HG03175 (cell line): ENCODE measurements around the gene ANKS1B.
A peak's percentile ranks its signal among the peaks of the same experiment; 100 is the strongest.
"Not testable (repeated sequence)": the region's sequence is repeated elsewhere in the genome, so short reads cannot be mapped to it uniquely, and the experiment has no call there.

Experiments used
- ATAC-seq: cut with Tn5 transposase; IDR thresholded peaks from one replicate; pipeline ENCODE4 v1.9.1; 2021; ENCODE audit warnings: mild to moderate bottlenecking, moderate library complexity; ENCODE audit not compliant: unreplicated experiment

ANKS1B gene

DNA sequence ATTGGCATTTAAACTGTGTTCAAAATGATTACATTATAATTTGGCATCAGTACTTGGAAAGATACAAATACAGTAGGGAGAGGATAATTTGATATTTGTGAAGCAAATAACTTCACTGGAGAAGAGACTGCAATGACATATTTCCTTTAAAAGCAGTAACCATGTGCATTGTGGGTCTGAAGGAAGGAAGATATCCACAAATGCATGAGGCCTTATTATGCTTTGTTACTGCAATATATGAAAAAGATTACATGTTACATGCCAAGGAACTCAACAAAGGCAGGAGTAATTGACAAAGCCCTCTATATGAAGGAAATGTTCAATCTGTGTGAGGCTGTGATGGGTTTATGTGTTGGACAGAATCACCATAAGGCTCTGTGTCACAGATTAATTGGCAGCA lies 948.2 kb downstream of the ANKS1B start:
- ATAC-seq, result no peak

DNA sequence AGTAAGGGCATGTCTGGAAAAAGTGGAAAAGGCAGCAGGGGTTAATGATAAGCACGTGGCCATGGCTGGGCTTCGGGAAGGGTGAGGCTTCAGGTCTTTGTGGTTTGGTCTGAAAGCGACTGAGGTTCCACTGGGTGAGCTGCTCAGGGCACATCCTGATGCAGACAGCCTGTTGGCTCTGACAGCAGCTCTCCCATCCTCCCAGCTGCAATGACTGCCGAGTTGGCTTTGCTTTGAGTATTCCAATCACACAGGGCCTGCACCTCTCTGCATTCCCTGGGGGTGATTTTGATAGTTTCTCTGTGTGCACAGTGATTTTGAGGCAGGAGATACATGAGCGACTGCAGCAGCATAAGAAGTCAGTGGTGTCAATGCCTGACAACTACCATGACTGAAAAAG lies 948.9 kb downstream of the ANKS1B start:
- ATAC-seq, result no peak

DNA sequence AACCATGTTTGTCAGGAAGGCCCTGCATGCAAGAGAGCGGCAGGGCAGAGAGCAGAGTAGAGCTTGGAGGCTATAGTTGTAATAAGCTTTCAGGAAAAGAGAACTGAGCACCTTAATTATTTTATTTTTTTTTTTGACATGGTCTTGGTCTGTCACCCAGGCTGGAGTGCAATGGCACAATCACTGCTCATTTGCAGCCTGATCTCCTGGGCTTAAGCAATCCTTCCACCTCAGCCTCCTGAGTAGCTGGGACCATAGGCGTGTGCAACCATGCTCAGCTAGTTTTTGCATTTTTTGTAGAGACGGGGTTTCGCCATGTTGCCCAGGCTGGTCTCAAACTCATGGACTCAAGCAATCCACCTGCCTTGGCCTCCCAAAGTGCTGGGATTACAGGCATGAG lies 950.5 kb downstream of the ANKS1B start:
- ATAC-seq, result not testable (repeated sequence)

GRCh38 chr12:99029511-99030271 lies 955.0 kb downstream of the ANKS1B start:
- no peak for ATAC-seq

DNA sequence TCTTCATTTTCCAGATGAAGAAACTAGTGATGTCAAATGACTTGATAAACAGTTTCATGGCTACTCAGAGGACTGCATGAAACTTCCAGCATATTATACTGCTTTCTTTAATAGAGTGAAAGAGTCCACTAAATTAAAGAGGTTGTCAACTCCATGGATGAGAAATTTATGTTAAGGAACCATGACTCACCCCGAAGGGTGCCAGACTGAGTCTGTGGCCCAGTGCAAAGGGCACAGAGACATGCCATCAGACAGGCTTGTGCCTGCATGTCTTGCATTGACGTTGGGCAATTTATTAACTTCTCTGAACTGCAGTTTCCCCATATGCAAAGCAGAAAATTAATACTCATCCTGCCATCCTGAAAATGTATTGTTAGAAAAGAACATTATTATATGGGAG lies 957.3 kb downstream of the ANKS1B start:
- ATAC-seq, result peak; percentile 42

DNA sequence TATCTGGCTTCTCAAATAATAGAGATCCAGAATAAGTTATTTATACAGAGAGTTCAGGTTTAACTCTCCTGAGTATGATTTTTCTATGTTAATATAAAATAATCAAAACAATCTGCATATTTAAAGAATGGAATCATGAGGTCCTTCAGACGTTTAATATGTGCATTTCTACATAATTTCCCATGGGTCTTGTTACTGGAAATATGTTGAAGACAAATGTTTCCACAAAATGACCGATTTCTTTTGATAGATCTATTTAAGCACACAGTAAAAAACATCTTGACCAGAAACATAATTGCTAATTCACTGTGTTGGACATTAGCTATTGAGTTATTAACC lies 957.7 kb downstream of the ANKS1B start:
- no peak for ATAC-seq

DNA sequence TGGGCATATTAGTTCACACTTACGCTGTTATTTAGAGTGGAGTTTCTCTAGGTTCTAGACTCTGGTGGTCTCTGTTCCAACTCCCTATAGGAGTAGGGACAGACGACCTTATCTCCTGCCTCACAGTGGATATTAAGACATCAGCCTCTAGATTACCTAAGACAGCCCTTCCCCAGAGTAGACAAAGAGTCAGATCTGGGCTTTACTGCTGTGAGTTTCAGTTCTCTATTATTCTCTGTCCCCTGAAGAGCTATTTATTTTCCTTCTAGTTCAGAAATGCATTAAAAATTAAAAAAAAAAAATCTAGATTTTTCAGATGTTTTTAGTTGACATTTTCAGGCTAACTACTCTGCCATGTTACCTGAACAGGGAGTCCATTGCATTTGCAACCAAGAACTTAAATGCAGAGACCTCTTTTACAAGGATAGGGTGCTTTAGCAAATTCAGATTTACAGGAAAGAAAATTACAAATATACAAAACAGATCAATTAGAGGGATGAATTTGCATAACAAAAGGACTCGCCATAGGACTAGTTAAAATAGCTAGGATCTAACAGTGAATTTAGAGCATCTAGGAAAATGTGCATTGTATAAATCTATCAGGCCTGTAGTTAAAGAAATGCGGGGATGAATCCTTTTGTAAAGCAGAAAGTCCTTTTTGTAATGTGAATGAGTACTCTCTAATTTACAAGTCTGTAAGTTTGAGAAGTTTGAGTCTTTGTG lies 958.2 kb downstream of the ANKS1B start:
- peak; percentile 72 for ATAC-seq

GRCh38 chr12:99024870-99025269 lies 959.9 kb downstream of the ANKS1B start:
- ATAC-seq, result no peak

- ATAC-seq, result no peak
Measured at GRCh38 chr12:99024191-99024590, 960.5 kb downstream of the ANKS1B start.

DNA sequence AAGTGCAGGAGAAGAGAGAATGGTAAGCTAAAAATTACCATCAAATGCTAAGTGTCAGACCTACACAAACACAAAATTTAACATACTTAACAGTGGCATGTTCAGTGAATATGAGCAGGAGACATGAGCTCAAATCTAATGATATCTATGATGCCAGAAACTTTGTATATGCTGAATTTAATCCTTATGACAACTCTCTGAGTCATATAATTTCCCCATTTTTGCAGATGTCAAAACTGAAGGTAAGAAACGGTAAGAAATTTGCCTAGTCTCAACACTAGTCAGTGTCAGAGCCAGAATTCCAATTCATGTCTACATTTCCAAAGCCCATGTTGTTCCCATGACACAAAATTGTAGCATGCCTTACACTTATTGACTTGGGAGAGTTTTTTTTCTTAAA lies 963.9 kb downstream of the ANKS1B start:
- ATAC-seq, result no peak

- no peak for ATAC-seq
Measured at GRCh38 chr12:99019798-99020197, 964.9 kb downstream of the ANKS1B start.

GRCh38 chr12:99017971-99018370 lies 966.8 kb downstream of the ANKS1B start:
- ATAC-seq, result no peak

DNA sequence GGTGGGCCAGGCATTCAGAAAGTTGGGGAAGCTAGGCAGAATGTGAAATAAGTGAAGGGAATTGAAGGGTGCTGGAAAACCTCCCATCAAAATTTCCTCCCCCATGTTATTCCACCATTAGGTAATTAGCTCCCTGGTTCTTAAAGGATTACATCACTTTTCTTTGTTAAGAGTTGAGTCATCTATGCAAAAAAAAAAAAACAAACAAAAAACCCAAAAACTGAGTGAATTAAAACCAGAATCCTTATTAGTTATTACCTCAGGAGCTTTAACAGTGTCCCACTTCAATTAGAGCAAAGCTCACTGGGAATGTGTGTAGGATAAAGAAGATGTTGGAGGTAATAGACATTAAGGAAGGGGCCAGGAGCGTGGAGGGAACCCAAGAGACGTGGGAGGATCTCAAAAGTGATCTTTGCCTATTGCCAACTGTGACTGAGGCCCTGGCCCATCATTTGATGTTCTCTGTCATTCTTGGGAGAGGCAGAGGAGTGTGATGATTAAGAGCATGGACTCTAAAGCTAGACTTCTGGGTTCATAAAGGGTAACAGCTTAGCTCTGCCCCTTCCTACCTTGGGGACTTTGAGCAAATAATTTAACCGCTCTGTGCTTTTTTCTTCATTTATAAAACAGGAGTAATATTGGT lies 975.0 kb downstream of the ANKS1B start:
- no peak for ATAC-seq

DNA sequence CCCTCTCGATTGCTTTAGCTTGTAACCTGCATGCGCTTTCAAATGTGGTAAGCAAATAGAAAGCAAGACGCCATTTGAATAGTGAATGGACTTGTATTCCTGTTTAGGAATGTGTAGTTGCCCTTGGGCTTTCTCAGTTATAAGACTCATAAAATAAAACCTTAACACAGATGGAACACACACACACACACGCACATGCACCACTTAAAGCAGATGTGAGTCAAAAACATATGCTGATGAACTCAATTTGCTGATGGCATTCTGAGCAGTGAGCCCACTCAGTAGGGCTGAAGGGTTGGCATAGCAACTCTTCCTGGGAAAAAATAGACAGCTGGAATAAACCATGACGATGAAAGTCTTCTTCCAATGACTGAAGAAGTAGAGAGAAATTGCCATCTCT lies 979.1 kb downstream of the ANKS1B start:
- no peak for ATAC-seq

DNA sequence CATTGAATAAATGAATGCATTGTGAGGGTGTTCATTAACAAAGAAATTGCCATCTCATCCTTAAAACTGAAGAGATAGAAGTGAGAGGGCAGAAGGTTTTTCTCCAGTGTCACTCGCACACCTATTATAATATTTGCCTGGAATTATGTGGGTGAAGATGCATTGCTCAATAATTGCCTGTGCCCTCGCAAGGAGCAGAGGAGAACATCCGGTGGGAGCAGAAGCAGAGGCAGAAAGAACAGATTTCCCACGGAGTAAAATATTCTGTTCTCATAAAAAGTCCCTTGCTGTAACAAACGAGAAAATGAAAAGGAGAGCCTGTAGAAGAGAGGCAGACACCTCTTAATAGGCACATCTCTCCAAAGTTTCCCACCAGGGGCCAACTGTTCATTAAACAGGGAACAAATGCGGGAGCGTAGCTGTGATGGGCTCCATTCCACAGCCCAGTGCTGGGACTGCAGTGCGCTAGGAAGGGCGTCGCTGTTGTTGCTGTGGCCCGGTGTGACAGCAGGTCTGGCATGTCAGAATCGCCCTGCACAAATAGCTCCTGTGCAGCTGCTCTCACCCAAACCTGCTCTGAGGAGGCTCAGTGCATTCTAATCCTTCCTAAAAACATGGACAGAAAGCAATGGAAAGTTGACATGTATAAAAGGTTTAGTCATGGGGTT lies 979.8 kb downstream of the ANKS1B start:
- no peak for ATAC-seq

DNA sequence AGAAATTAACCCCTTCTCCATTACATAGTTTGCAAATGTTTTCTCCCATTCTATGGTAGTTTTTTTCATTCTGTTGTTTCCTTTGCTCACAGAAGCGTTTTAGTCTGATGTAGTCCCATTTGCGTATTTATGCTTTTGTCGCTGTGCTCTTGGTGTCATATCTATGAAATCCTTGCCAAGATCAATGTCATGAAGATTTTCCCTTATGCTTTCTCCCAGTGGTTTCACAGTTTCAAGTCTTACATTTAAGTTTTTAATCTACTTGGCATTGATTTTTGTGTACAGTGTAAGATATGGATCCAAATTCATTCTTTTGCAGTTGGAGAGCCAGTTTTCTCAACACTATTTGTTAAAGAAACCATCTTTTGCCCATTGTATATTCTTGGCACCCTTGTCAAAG lies 982.0 kb downstream of the ANKS1B start:
- ATAC-seq, result no peak

DNA sequence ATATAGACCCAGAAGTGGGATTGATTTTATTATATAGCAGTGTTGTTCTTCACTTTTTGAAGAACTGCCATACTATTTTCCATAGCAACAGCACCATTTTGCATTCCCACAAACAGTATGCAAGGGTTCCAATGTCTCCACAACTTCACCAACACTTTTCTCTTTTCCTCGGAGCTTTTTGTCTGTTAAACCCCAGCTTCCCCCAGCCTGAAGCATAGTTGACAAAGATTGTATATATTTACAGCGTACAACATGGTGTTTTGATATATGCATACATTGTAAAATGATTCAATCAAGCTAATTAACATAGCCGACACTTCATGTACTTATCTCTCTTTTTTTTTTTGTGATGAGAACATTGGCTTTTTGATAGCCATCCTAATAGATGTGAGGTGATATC lies 982.6 kb downstream of the ANKS1B start:
- ATAC-seq, result no peak

DNA sequence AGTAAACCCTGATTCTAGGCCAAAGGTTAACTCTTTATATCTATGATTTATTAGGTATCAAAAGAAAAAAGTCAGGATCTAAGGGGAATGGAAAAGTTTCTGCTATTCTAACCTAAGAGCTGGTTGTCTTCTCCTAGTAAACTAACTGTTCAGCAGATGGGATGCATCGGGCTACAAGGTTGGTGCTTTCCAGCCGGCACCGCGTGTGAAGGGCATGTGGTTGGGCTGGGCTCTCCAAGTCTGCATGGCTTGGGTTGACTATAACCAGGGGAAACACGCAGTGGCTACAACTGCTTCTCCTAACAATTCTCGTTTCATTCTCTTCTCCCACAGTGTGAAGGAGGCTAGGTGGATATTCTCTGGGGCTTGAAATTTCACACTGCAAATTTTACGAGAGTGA lies 985.2 kb downstream of the ANKS1B start:
- no peak for ATAC-seq

DNA sequence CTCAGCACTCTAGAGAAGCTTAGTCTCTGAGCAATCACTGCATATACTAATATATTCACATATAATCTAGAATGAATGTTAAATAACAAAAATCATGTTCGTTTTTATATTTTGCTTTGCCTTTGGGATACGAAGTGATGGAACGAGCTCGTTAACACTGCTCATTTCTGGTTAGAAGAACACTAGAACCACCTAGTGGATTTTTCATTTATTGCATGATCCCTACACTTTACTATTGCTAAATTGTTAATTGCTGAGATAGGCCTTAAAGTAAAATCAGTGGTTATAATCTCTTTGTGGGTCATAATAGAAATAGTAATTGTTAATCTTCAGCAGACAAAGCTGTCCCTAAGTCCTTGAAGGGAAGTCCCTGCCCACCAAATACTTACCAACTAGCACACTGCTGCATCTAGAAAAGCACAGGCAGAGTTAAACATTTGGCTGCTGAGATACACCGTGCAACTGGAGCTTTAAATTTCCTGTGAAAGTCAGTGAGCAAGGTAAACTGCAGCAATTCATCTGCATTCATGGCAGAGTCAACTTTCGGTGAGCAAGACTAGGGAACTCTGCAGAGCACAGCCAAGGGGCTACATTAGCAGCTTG lies 985.9 kb downstream of the ANKS1B start:
- ATAC-seq, result peak; percentile 90

- ATAC-seq, result no peak
Measured at GRCh38 chr12:98997899-98998298, 986.8 kb downstream of the ANKS1B start.

GRCh38 chr12:98990648-98991047 lies 994.1 kb downstream of the ANKS1B start:
- no peak for ATAC-seq
